CD4-positive, alpha-beta T cell treated with Interleukin-6 for 4 hours (primary cell): Measurements from ENCODE around the gene CCDC40.

Experiments used
- DNase-seq: peaks from one replicate; pipeline ENCODE4 v3.0.0-alpha.2; 2020; ENCODE audit warnings: mixed read lengths

CCDC40 gene

DNA sequence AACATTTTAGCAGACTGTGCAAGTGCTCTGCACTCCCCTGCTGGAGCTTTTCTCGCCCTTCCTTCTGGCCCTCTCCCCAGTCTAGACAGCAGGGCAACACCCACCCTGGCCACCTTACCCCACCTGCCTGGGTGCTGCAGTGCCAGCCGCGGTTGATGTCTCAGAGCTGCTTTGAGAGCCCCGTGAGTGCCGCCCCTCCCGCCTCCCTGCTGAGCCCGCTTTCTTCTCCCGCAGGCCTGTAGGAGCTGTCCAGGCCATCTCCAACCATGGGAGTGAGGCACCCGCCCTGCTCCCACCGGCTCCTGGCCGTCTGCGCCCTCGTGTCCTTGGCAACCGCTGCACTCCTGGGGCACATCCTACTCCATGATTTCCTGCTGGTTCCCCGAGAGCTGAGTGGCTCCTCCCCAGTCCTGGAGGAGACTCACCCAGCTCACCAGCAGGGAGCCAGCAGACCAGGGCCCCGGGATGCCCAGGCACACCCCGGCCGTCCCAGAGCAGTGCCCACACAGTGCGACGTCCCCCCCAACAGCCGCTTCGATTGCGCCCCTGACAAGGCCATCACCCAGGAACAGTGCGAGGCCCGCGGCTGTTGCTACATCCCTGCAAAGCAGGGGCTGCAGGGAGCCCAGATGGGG is 68.0 kb downstream of the CCDC40 start:
- DNase-seq, result no peak

DNA sequence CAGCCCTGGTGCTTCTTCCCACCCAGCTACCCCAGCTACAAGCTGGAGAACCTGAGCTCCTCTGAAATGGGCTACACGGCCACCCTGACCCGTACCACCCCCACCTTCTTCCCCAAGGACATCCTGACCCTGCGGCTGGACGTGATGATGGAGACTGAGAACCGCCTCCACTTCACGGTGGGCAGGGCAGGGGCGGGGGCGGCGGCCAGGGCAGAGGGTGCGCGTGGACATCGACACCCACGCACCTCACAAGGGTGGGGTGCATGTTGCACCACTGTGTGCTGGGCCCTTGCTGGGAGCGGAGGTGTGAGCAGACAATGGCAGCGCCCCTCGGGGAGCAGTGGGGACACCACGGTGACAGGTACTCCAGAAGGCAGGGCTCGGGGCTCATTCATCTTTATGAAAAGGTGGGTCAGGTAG is 68.5 kb downstream of the CCDC40 start:
- no peak for DNase-seq

DNA sequence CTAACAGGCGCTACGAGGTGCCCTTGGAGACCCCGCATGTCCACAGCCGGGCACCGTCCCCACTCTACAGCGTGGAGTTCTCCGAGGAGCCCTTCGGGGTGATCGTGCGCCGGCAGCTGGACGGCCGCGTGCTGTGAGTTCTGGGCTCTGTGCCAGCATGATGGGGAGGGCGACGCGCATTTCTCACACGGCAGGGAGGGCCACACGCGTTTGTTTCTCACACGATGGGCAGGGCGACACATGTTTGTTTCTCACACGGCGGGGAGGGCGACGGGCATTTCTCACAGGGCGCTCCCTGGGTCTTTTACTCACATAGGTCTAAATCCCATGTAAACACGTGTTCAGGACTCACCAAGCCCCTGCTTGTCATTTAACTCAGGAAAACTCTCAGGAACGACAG is 69.3 kb downstream of the CCDC40 start:
- DNase-seq, result no peak

DNA sequence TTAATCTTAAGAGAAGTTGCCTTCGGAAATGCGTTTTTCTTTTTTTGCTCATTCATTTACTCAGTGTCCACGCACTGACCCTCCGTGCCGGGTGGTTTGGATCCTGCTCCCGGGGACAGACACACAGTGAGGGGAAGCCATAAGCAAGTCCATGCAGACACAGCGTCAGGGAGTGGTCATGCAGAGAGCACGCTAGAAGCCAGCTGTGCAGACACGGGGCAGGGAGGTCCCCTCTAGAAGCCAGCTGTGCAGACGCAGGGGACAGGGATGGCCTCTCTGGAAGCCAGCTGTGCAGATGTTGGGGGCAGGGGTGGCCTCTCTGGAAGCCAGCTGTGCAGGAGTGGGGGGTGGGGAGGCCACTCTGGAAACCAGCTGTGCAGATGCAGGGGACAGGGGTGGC is 69.7 kb downstream of the CCDC40 start:
- no peak for DNase-seq

DNA sequence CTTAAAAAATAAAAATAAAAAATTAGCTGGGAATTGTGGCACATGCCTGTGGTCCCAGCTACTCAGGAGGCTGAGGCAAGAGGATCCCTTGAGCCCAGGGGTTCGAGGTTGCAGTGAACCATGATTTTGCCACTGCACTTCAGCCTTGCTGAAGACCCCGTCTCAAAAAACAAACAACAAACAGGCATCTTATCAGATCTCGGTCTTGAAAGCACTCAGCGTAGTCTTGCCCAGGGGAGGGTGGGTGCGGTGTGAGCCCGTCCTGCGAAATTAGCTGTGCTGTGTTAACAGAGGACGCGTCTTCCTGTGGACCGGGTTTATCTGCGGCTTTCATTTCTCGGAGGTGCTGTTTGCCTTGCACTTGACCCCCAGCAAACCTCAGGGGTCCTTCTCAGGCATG is 70.3 kb downstream of the CCDC40 start:
- DNase-seq, result no peak

GRCh38 chr17:80107231-80108021 is 71.0 kb downstream of the CCDC40 start:
- DNase-seq, result no peak

DNA sequence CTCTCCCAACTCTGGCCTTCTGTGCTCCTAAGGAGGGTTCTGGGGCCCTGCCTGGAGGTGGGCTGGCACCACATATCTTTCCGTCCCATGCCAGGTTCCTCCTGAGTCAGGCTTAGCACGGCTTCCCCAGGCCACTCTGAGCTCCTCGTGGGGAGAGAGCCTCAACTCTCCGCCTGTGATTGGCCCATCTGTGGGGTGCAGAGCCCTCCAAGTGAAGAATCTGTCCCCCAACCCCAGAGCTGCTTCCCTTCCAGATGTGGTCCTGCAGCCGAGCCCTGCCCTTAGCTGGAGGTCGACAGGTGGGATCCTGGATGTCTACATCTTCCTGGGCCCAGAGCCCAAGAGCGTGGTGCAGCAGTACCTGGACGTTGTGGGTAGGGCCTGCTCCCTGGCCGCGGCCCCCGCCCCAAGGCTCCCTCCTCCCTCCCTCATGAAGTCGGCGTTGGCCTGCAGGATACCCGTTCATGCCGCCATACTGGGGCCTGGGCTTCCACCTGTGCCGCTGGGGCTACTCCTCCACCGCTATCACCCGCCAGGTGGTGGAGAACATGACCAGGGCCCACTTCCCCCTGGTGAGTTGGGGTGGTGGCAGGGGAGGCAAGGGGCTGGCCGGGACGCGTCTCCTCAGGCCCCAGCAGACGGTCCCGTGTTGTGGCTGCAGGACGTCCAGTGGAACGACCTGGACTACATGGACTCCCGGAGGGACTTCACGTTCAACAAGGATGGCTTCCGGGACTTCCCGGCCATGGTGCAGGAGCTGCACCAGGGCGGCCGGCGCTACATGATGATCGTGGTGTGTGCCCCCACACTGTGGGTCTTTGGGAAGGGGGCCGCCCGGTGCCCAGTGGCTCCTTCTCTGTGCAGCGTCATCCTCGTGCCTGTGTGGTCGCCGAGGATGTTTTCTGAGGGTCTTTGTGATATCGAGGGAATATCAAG is 71.9 kb downstream of the CCDC40 start:
- DNase-seq, result no peak

DNA sequence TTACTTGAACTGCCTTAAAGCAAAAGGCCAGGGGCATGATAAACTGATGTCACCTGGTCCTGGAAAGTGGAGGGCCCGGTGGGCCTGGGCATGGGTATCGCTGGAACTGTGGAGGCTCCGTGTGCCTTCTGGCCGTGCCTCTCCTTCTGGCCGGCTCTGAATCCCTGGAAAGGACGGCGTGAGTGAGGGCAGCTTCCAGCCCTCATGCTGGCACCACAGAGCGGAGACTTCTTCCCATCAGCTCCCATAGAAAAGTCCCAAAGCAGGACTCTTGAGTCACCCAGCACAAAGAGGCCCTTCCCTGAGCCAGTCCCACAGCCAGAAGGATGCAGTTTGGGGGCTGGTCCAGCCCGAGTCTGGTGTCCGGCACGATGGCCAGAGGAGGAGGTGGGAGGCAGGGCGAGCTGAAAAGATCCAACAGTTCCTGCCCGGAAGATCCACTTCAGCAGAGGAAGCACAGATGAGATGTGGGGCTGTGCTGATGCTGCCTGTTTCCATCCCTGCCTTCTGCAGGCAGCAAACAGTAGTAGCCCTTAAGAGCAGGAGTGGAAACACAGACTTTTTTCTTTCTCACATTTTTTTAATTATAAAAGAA is 72.7 kb downstream of the CCDC40 start:
- DNase-seq, result no peak

- no peak for DNase-seq
These were observed 73.4 kb downstream of the CCDC40 start for GRCh38 chr17:80109713-80110446.

GRCh38 chr17:80110447-80110812 is 74.0 kb downstream of the CCDC40 start:
- no peak for DNase-seq

DNA sequence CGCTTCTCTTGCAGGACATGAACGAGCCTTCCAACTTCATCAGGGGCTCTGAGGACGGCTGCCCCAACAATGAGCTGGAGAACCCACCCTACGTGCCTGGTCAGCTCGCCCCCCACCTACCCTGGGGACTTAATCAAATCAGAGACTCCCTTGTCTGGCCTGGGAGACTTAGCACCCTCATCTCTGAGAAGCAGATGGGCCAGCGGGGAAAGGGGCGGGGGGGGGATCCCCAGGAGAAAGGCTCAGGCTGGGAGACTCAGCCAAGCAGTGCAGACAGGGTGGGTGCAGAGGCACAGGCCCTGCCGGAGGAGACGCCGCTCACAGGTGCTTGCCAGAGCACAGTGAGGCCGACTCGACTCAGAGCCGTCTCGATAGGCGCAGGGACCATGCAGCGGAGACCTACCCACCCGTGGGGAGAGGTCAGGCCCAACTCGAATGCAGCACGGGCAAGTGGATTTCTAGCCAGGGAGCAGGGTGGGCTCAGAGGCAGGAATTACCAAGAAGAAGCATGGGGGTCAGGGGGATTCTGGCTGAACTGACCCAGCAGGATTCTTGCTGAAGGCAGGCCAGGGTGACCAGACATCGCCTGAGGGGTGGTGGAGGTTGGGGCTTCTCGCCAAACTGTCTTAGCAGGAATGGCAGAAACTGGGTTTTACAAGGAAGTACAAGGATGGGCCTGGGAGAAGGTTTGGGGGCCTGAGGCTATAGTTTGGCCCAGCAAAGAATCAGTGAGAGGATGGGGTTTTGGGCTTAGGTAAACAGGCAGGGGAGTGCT is 74.7 kb downstream of the CCDC40 start:
- no peak for DNase-seq

DNA sequence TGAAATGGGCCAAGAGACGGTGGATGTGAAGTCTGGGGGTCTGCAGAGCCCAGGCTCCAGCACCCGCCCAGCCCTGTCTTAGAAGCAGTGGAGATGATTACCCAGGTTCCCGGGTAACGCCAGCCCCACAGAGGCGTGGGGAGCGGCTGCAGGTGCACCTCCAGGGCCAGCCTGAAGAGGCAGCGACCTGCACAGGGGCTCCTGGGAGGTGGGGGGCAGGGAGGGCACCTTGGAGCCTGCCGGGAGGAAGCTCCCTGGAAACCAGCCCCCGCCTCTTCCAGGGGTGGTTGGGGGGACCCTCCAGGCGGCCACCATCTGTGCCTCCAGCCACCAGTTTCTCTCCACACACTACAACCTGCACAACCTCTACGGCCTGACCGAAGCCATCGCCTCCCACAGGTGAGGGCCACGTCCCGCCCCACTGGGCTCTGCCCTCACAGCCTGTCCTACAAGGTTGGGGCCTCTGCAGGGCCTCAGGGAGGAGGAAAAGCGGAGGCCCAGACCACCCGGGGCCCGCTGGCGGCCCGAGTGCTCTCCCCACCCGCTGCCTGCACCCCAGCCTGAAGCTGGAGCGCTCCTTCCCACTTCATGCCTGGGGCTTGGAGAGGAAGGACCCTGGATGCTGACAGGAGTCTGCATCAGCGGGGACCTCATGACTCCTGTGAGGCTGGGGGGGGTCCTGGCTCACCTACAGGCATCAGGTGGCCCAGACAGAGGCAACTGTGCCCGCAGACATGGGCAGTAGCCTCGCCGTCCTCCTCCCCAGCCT is 75.4 kb downstream of the CCDC40 start:
- no peak for DNase-seq

DNA sequence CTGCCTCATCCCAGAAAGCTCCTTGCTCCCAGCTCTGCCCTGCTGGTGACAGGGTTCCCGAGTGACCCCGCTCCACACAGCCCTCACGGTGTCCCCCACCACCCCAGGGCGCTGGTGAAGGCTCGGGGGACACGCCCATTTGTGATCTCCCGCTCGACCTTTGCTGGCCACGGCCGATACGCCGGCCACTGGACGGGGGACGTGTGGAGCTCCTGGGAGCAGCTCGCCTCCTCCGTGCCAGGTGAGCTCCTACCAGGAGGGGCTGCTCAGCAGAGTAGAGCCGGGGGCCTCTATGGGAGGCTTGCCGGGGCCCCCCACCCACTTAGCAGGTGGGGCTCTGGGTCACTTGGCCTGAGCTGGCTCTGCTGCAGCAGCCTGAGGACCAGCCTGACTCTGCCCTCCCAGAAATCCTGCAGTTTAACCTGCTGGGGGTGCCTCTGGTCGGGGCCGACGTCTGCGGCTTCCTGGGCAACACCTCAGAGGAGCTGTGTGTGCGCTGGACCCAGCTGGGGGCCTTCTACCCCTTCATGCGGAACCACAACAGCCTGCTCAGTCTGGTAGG is 76.1 kb downstream of the CCDC40 start:
- no peak for DNase-seq

DNA sequence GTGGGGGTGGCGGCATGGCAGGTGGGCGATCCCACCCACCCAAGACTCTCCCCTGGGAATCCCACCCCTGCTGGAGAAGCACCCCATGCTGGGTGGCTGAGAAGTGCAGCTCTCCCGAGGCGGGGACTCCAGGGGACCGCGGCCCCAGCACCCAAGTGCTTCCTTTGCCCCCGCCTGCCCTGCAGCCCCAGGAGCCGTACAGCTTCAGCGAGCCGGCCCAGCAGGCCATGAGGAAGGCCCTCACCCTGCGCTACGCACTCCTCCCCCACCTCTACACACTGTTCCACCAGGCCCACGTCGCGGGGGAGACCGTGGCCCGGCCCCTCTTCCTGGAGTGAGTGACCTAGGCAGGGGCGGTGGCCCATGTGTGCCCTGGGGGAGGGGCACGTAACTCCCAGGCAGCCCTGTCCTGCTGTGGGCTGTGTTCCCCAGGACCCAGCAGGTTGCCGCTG is 76.6 kb downstream of the CCDC40 start:
- no peak for DNase-seq

DNA sequence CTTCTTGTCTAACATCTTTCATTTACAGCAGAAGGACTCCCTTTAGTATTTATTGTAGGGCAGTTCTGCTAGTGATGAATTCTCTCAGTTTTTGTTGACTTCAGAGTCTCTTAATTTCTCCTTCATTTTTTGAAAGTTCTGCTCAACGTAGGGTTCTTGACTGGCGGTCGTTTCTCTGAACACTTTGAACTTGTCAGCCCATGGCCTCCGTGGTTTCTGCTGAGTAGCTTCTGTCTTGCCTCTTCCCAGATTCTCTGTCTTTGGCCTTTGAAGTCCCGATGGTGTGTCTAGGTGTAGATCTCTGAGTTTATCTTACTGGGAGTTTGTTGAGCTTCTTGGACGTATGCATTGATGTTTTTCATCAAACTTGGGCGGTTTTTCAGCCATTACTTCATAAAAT is 78.3 kb downstream of the CCDC40 start:
- DNase-seq, result no peak

DNA sequence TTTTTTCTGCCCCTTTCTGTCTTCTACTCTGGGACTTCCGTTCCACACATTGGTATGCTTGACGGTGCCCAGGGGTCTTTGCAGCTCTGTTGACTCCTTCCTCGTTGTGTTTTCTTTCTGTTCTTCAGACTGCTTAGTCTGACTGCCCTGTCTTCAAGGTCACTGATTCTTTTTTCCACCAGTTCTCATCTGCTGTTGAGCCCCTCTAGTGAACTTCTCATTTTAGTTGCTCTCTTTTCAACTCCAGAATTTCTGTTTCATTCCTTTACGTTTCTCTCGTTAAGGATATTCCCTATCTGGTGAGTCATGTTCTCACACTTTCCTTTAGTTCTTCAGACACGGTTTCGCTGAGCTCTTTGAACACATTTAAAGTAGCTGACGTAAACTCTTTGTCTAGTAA is 78.7 kb downstream of the CCDC40 start:
- DNase-seq, result no peak

DNA sequence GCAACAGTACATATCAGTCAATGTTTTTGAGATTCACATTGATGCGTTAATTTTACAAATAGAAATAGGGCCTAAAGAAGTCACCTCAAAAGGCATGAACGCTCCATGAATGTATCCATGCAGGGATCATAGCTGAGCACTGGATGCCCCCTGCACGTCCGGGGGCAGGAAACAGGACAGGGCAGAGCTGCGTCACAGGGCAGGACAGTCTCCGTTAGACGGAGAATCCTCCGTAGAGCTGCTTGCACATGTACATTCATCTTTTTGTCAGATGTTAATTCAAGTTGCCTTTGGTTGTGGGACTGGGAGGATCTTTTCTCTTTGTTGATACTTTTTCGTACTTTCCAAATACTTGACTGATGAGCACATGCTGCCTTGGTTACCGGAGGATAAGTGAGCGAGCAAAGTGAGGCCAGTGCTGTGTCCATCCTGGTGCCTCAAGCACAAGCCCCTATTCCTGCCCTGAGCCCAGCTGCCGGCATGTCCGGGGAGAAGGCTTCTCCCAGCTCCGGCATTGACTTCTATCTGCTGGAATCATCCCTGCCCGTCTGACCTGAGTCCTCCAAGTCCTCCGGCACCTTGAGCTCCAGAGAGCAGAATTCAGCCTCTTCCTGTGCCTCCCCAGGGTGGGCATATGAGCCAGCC is 80.0 kb downstream of the CCDC40 start:
- DNase-seq, result no peak

GRCh38 chr17:80116921-80117380 is 80.5 kb downstream of the CCDC40 start:
- no peak for DNase-seq

GRCh38 chr17:80117491-80118401 is 81.3 kb downstream of the CCDC40 start:
- no peak for DNase-seq
